ENCODE results near the gene CYB5RL.

CYB5RL gene

GRCh38 chr1:54244655-54245054, 44.8 kb upstream of the CYB5RL start:
- Mint-ChIP-seq H3K27ac (peak overlapping the region in 2 of 3 experiments; percentile 58 to 61), H3K4me1 (peaks cover 24% of the 10 kb centered on the region), H3K36me3 (ENCODE audit: low read depth) (peaks cover 55% of the 10 kb centered on the region), H3K9me3 (no peaks in the 10 kb centered on the region), H3K27me3 (ENCODE audit: low read depth) (no peaks in the 10 kb centered on the region), H3K4me3 (no peak overlapping the region)
- TF ChIP-seq, protein P1, sequence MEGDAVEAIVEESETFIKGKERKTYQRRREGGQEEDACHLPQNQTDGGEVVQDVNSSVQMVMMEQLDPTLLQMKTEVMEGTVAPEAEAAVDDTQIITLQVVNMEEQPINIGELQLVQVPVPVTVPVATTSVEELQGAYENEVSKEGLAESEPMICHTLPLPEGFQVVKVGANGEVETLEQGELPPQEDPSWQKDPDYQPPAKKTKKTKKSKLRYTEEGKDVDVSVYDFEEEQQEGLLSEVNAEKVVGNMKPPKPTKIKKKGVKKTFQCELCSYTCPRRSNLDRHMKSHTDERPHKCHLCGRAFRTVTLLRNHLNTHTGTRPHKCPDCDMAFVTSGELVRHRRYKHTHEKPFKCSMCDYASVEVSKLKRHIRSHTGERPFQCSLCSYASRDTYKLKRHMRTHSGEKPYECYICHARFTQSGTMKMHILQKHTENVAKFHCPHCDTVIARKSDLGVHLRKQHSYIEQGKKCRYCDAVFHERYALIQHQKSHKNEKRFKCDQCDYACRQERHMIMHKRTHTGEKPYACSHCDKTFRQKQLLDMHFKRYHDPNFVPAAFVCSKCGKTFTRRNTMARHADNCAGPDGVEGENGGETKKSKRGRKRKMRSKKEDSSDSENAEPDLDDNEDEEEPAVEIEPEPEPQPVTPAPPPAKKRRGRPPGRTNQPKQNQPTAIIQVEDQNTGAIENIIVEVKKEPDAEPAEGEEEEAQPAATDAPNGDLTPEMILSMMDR (IDR thresholded peaks at IDR 0.05; ENCODE audit: unreplicated experiment in 3 of 3): no peak

DNA sequence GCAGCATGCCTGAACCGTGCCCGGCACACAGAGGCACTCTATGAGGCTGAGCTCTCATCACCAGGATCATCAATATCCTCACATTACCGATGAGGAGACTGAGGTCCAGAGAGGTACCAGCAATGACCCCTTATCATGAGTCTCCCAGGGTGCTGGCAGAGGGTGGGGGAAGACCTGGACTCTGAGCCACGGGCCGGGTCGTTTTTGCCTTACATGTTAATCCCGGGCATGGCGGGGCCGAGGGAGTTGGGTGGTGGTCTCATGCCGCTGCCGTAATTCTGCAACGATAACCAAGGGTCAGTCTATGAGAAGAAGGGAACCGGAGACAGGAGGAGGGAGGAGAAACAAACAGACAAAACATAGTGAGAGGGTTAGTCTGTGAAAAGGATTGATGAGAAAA, 43.2 kb upstream of the CYB5RL start:
- Mint-ChIP-seq H3K27me3 (ENCODE audit: low read depth) (no peaks in the 10 kb centered on the region), H3K27ac (peak overlapping the region in 2 of 3 experiments; percentile 18 to 40), H3K4me3 (no peak overlapping the region), H3K4me1 (peaks cover 18% of the 10 kb centered on the region), H3K9me3 (no peaks in the 10 kb centered on the region), H3K36me3 (ENCODE audit: low read depth) (peaks cover 61% of the 10 kb centered on the region)
- TF ChIP-seq, protein P1 (IDR thresholded peaks at IDR 0.05; ENCODE audit: unreplicated experiment in 3 of 3): no peak

GRCh38 chr1:54241364-54241763, 41.5 kb upstream of the CYB5RL start:
- Mint-ChIP-seq H3K27ac (no peak overlapping the region), H3K4me3 (no peak overlapping the region), H3K27me3 (ENCODE audit: low read depth) (no peaks in the 10 kb centered on the region), H3K9me3 (no peaks in the 10 kb centered on the region), H3K4me1 (peaks cover 15% of the 10 kb centered on the region), H3K36me3 (ENCODE audit: low read depth) (peaks cover 73% of the 10 kb centered on the region)
- TF ChIP-seq, protein P1 (IDR thresholded peaks at IDR 0.05; ENCODE audit: unreplicated experiment in 3 of 3): no peak

DNA sequence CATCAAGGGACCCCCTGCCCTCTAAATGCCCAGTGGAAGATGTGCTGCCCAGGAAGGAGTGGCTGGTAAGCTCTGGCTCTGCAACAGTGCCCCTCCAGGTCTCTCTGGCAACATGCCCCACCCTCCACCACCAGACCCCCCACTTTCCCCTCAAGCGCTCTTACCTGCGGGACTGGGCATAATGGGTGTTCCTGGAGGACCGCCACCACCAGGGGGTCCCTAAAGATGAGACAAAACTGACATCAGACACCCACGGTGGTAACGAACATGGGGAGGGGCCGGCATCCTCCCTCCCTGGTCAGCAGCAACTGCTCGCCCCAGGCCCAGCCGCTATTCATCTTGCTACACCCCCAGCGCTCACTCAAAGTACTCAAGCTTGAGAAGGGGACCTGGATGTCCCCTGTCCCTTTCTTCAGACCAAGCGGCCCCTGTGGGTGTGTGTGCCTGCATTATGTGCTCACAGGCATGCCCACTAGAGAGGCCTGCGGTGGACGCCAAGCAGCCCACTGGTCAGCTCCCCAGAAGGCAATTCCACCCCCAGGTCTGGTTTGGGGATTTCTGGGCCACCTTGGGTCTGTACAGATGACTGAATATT, 41.0 kb upstream of the CYB5RL start:
- Mint-ChIP-seq H3K36me3 (ENCODE audit: low read depth) (peaks cover 74% of the 10 kb centered on the region), H3K27me3 (ENCODE audit: low read depth) (no peaks in the 10 kb centered on the region), H3K9me3 (no peaks in the 10 kb centered on the region), H3K4me1 (peaks cover 12% of the 10 kb centered on the region), H3K27ac (no peak overlapping the region), H3K4me3 (no peak overlapping the region)
- TF ChIP-seq, protein P1 (IDR thresholded peaks at IDR 0.05; ENCODE audit: unreplicated experiment in 3 of 3): no peak

GRCh38 chr1:54239631-54240031, 39.8 kb upstream of the CYB5RL start:
- TF ChIP-seq, protein P1 (IDR thresholded peaks at IDR 0.05; ENCODE audit: unreplicated experiment in 3 of 3): no peak
- peaks cover 2% of the 10 kb centered on the region for H3K4me1 Mint-ChIP-seq
- H3K27ac Mint-ChIP-seq: peak overlapping the region in 1 of 3 experiments; percentile 61
- H3K9me3 Mint-ChIP-seq: peaks cover 4% of the 10 kb centered on the region
- H3K4me3 Mint-ChIP-seq: no peak overlapping the region
- H3K27me3 Mint-ChIP-seq (ENCODE audit: low read depth): no peaks in the 10 kb centered on the region
- H3K36me3 Mint-ChIP-seq (ENCODE audit: low read depth): peaks cover 73% of the 10 kb centered on the region

- TF ChIP-seq, protein P1 (IDR thresholded peaks at IDR 0.05; ENCODE audit: unreplicated experiment in 3 of 3): no peak
- Mint-ChIP-seq H3K36me3 (ENCODE audit: low read depth) (peaks cover 75% of the 10 kb centered on the region), H3K4me3 (no peak overlapping the region), H3K27me3 (ENCODE audit: low read depth) (no peaks in the 10 kb centered on the region), H3K27ac (no peak overlapping the region), H3K9me3 (peaks cover 6% of the 10 kb centered on the region), H3K4me1 (no peaks in the 10 kb centered on the region)
These were observed 39.2 kb upstream of the CYB5RL start for GRCh38 chr1:54239035-54239383.

All from nephron (organoid).